Measurements from ENCODE around the gene MPEG1.

Gene MPEG1

GRCh38 chr11:59195586-59195985, 17.1 kb downstream of the MPEG1 start:
- TF ChIP-seq CTCF (IDR thresholded peaks at IDR 0.05): no peak

- no peak for TF ChIP-seq CTCF (IDR thresholded peaks at IDR 0.05)
These were observed 19.1 kb downstream of the MPEG1 start for GRCh38 chr11:59193587-59194130.

DNA sequence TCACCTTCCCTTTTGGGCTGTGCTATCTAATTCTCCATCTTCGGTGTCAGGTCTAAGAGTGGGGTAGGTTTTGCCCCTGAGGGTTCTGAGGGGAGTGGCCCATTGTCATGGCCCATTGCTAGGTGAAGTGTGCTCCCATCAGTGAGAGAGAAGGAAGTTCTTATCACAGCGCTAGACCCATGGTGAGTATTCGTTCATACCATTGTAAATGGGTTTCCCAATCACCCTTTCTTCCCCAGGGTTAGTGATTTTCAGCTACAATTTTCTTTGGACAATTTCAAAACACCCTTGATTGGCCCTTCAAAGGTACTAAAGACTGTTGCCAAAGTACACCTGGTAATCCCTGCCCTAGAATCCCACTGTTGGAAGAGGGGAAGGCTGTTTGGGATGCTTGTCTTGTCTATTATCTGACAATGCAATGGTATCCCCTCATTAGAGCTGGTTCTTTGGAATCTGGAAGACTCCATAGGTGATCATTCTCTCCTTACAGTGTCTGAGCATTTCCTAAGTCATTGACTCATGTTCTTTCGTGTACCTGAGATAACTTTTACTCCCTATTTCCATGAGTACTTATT, 20.2 kb downstream of the MPEG1 start:
- TF ChIP-seq CTCF (IDR thresholded peaks at IDR 0.05): no peak

- no peak for TF ChIP-seq CTCF (IDR thresholded peaks at IDR 0.05)
These were observed 20.8 kb downstream of the MPEG1 start for GRCh38 chr11:59191890-59192289.

DNA sequence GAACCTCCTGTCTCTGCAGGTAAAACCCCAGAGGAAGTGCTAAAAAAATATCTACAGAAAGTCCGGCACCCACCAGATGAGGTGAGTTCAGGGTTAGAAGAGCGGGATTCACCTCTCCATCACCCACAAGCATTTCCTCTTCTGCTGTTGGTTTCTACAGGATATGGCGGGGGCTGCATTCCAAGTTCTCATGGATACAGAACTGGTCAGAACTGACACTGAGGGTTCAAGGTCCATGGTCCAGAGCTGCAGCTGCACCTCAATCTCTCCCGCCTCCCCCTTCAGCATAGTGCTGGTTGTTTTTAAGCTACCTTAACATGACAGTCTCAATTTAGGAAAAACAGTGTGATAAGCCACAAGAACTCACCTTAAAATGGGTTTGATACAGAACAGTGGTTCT, 21.6 kb downstream of the MPEG1 start:
- no peak for TF ChIP-seq CTCF (IDR thresholded peaks at IDR 0.05)

DNA sequence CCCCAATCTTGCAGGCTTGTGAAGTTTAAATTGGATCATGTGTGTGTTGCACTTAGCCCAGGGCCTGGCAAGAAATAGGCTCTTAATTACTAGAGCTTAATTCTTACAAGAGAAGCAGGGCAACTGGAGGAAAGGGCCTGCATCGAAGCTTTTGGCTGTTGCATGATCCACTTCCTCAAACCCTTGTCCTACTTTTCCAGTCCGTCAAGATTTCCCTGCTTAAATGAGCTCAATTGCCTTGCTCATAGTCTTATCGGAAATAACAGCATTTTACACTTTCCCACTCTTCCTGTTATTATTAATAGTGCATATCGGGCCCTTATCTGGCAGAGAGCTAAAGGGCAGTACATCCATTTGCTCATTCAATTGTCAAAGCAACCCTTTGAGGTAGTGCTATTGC, 22.7 kb downstream of the MPEG1 start:
- no peak for TF ChIP-seq CTCF (IDR thresholded peaks at IDR 0.05)

- no peak for TF ChIP-seq CTCF (IDR thresholded peaks at IDR 0.05)
These were observed 23.8 kb downstream of the MPEG1 start for GRCh38 chr11:59188954-59189353.

GRCh38 chr11:59187587-59187986, 25.1 kb downstream of the MPEG1 start:
- TF ChIP-seq CTCF (IDR thresholded peaks at IDR 0.05): no peak

Data from LNCAP (cell line).